GM12878 (cell line): ENCODE measurements around the gene PCGF1. TPM values are rescaled to one million over a fixed set of nuclear protein-coding genes. Genes with fewer than 3 reads are reported as not detected.

Source experiments
- ATAC-seq: fragments of 200-7000 bp; cut with Tn5 transposase; 3 replicates; pipeline ENCODE4 v1.9.1; 2020; ENCODE audit warnings: mild to moderate bottlenecking, moderate library complexity
- BruUV-seq: library from RNA; stranded (reverse); fragments of 400-500 nt; replicated peaks from 2 replicates; lab custom pipeline; 2021; lab: Mats Ljungman, UMichigan
- CTCF ChIA-PET: fragments of 300-600 bp; sonication (Branson Sonifier 250); formaldehyde crosslinking; extraction: SDS; loops from one replicate; lab custom pipeline; 2021; ENCODE audit warnings: inconsistent platforms; lab: Yijun Ruan, JAX
- POLR2A ChIA-PET: fragments of 350-600 bp; formaldehyde crosslinking; extraction: SDS; loops from one replicate; lab custom pipeline; 2021; ENCODE audit warnings: inconsistent platforms; lab: Charles Lee
- RAD21 ChIA-PET: fragments of 300-600 bp; sonication (Branson Sonifier 250); formaldehyde crosslinking; loops from one replicate; lab custom pipeline; 2023; ENCODE audit warnings: antibody characterized with exemption; ENCODE audit not compliant: unreplicated experiment; lab: Charles Lee
- SMC1A ChIA-PET: fragments of 300-600 bp; sonication (Branson Sonifier 250); formaldehyde crosslinking; loops from one replicate; lab custom pipeline; 2023; ENCODE audit not compliant: unreplicated experiment, uncharacterized antibody; lab: Charles Lee
- DNase-seq: peaks from one replicate; pipeline ENCODE4 v3.0.0-alpha.2; 2011; ENCODE audit warnings: low read depth, low spot score
- FAIRE-seq: peaks from 3 replicates; lab custom pipeline; 2011; peaks lifted over from hg19 to GRCh38; lab: Jason Lieb, UNC
- H2AFZ ChIP-seq: 2 replicates; pipeline ENCODE4 v1.6.0; 2011; ENCODE audit warnings: low read depth, low read length, control low read depth; ENCODE audit not compliant: control insufficient read depth
- H3K27ac ChIP-seq: 2 replicates; pipeline ENCODE4 v1.5.1; 2011; ENCODE audit warnings: control low read depth; ENCODE audit not compliant: control insufficient read depth, insufficient read depth
- H3K27me3 ChIP-seq, 2 experiments: replicated peaks in 1 of 2; 2 replicates each; pipeline versions ENCODE4 v1.6.0 to v1.6.1; 2011; ENCODE audit warnings: low read length in 1 of 2; ENCODE audit not compliant: control insufficient read depth in 2 of 2, insufficient read depth in 2 of 2
- H3K36me3 ChIP-seq, 2 experiments: 2 replicates each; pipeline ENCODE4 v1.5.1; 2011; ENCODE audit warnings: low read length in 1 of 2; ENCODE audit not compliant: control insufficient read depth in 2 of 2, insufficient read depth in 2 of 2
- H3K4me1 ChIP-seq: 2 replicates; pipeline ENCODE4 v1.6.1; 2011; ENCODE audit warnings: mild to moderate bottlenecking, low read length, moderate library complexity, mixed read lengths; ENCODE audit not compliant: control insufficient read depth, insufficient read depth
- H3K4me2 ChIP-seq: 2 replicates; pipeline ENCODE4 v1.6.0; 2011; ENCODE audit warnings: control low read depth; ENCODE audit not compliant: control insufficient read depth, insufficient read depth
- H3K4me3 ChIP-seq: fragments of 200-600 bp; sonication (generic); 2 replicates; pipeline ENCODE4 v1.5.1; 2016
- H3K79me2 ChIP-seq: 2 replicates; pipeline ENCODE4 v1.6.0; 2011; ENCODE audit warnings: low read length; ENCODE audit not compliant: control insufficient read depth, insufficient read depth
- H3K9ac ChIP-seq: 2 replicates; pipeline ENCODE4 v1.8.0; 2011; ENCODE audit warnings: low read length, control low read depth, mixed read lengths; ENCODE audit not compliant: control insufficient read depth, insufficient read depth
- H3K9me3 ChIP-seq: replicated peaks from 3 replicates; pipeline ENCODE4 v1.5.1; 2011; ENCODE audit warnings: mild to moderate bottlenecking, low read length; ENCODE audit not compliant: control insufficient read depth, insufficient read depth
- H4K20me1 ChIP-seq: 2 replicates; pipeline ENCODE4 v1.6.0; 2011; ENCODE audit not compliant: control insufficient read depth, insufficient read depth
- ASH2L ChIP-seq: fragments of 300-600, 200-600 bp; sonication (generic); IDR thresholded peaks from 2 replicates; pipeline ENCODE4 v1.6.1; 2017; ENCODE audit warnings: low read depth, mild to moderate bottlenecking, borderline replicate concordance
- IRF3 ChIP-seq: fragments of 450-650 bp; IDR thresholded peaks from 2 replicates; pipeline ENCODE4 v1.6.1; 2014; ENCODE audit warnings: mild to moderate bottlenecking
- MTA3 ChIP-seq: IDR thresholded peaks from 2 replicates; pipeline ENCODE4 v1.6.1; 2012; ENCODE audit warnings: low read length, inconsistent platforms, borderline replicate concordance
- USF1 ChIP-seq: IDR thresholded peaks from 2 replicates; pipeline ENCODE4 v1.6.1; 2011; ENCODE audit warnings: borderline replicate concordance, low read depth, mild to moderate bottlenecking, moderate library complexity, mixed read lengths, low read length; ENCODE audit not compliant: insufficient read depth; ENCODE audit errors: extremely low read length
- WGBS: methylation state at CpG from one replicate; pipeline ENCODE4 v1.1.6; 2016; ENCODE audit warnings: low lambda C conversion rate; ENCODE audit not compliant: insufficient replicate concordance, insufficient coverage; ENCODE audit errors: missing lambda C conversion rate; 5-methylcytosine and 5-hydroxymethylcytosine counted together
- in situ Hi-C: fragments of 300-500 bp; cut with MboI; formaldehyde crosslinking; loops from 9 replicates; pipeline ENCODE4 v1.14.3; 2018; ENCODE audit warnings: mixed read lengths
- intact Hi-C: fragments of 100-400 bp; cut with micrococcal nuclease; formaldehyde crosslinking; loops from one replicate; pipeline ENCODE4 v1.14.2; 2022; ENCODE audit not compliant: unreplicated experiment
- polyA plus RNA-seq, 11 experiments: library from polyadenylated mRNA; depleted of rRNA in 4 of 11; unstranded in 6 of 11; stranded (reverse) in 5 of 11; fragments of >200 nt; fragmentation: Nextera tagmentation in 4 of 11; fragmentation: Illumina TruSeq in 1 of 11; extraction: Ambion mirVana in 4 of 11; extraction: Trizol in 1 of 11; gene quantifications; 1 replicate in 1 of 11; 2 replicates in 10 of 11; pipeline versions ENCODE4 v1.2.1 to v1.2.3, GENCODE V29; 2011 to 2016; ENCODE audit warnings: inconsistent platforms in 2 of 11, missing spikeins in 2 of 11, low read depth in 1 of 11
- total RNA-seq, 4 experiments: library from RNA; depleted of rRNA in 3 of 4; stranded (reverse); fragments of >200 nt in 3 of 4; fragmentation: Illumina TruSeq in 1 of 4; extraction: Trizol in 1 of 4; gene quantifications; 2 replicates each; pipeline versions ENCODE4 v1.2.1 to v1.2.3, GENCODE V29; 2013 to 2021

The PCGF1 gene
- total and polyA plus RNA-seq, 10 of the 15 experiments (the other 5 are each of a cell fraction or from before 2014, with no cell fraction given), result 23.1 to 50.8 (median 27.4) TPM

GRCh38 chr2:74474481-74474880 lies 33.0 kb downstream of the PCGF1 start (continued):
- no peak for TF ChIP-seq USF1
- TF ChIP-seq IRF3, result no peak

- in situ Hi-C loops, result no loop called here
- Histone ChIP-seq H3K9me3 (no peaks in the 10 kb centered on the region), H3K4me1 (0 out of 2 replicates have a peak, but pooled peaks cover 6% of the 10 kb centered on the region), H3K79me2 (peaks cover 10% of the 10 kb centered on the region), H3K27ac (peak overlapping the region; percentile 93)
- SMC1A ChIA-PET, result interaction anchor here (0.6 to 2.4 kb wide), 12 partner anchors 9 to 472 kb away, joined by 3 to 11 read pairs (median 4); partner anchors contain the start of genes CCDC142 and TTC31
- no peak for FAIRE-seq
- 9% methylated on average over 7 of the region's 7 CpGs for WGBS
- POLR2A ChIA-PET, result interaction anchor here (0.6 to 2.7 kb wide), 12 partner anchors 9 to 1064 kb away, joined by 3 to 22 read pairs (median 4); partner anchors contain the start of genes CCDC142, INO80B, TTC31 and WBP1
- RAD21 ChIA-PET, result interaction anchor here (0.7 to 2.1 kb wide), 4 partner anchors 9 to 33 kb away, joined by 3 to 20 read pairs (median 4); partner anchors contain the start of genes CCDC142, TTC31 and WBP1
- TF ChIP-seq ASH2L (no peak), MTA3 (0 out of 2 replicates have a peak, but pooled peaks have one; percentile 24)
- TF ChIP-seq, all 136 proteins: peak for 1
- Histone ChIP-seq H3K4me2 (peak overlapping the region; percentile 99), H3K9ac (peak overlapping the region; percentile 85), H3K4me3 (peak overlapping the region; percentile 89), H2AFZ (peak overlapping the region; percentile 91), H3K27me3 (no peaks in the 10 kb centered on the region), H3K36me3 (peaks cover 0 to 3% of the 10 kb centered on the region in 2 experiments; a peak in 2 of 4 replicates), H4K20me1 (no peaks in the 10 kb centered on the region)
- DNase-seq (no peak), ATAC-seq (peak; percentile 9; the same call in 1 of the 3 replicates)
- CTCF ChIA-PET, result interaction anchor here (0.6 to 2.7 kb wide), 10 partner anchors 9 to 223 kb away, joined by 3 to 20 read pairs (median 6); partner anchors contain the start of genes CCDC142 and TTC31
- intact Hi-C loops, result no loop called here
- BruUV-seq, result TSS peak; percentile 96
Observed at GRCh38 chr2:74472945-74473258, 34.6 kb downstream of the PCGF1 start.
